Astrocyte of the cerebellum (primary cell): ENCODE data around the gene SPNS3.

Experiments used
- DNase-seq: peaks from one replicate; pipeline ENCODE4 v3.0.0-alpha.2; 2011; ENCODE audit warnings: low read depth
- H3K4me3 ChIP-seq: 2 replicates; pipeline ENCODE4 v1.5.1; 2011; ENCODE audit warnings: mild to moderate bottlenecking, low read depth, low read length, moderate library complexity
- in situ Hi-C: cut with HindIII; loops from 2 replicates; pipeline ENCODE4 v1.10.0; 2017; ENCODE audit warnings: low sequenced_read_pairs
- TF ChIP-seq, protein P1 (sequence below): IDR thresholded peaks from 2 replicates; pipeline ENCODE4 v1.5.1; 2012; ENCODE audit warnings: low read length, low read depth, moderate library complexity, mild to moderate bottlenecking; ENCODE audit errors: missing control alignments

Gene SPNS3

GRCh38 chr17:4445731-4446130 lies 12.0 kb downstream of the SPNS3 start:
- no peak for DNase-seq
- no peak overlapping the region for H3K4me3 ChIP-seq
- TF ChIP-seq, protein P1, sequence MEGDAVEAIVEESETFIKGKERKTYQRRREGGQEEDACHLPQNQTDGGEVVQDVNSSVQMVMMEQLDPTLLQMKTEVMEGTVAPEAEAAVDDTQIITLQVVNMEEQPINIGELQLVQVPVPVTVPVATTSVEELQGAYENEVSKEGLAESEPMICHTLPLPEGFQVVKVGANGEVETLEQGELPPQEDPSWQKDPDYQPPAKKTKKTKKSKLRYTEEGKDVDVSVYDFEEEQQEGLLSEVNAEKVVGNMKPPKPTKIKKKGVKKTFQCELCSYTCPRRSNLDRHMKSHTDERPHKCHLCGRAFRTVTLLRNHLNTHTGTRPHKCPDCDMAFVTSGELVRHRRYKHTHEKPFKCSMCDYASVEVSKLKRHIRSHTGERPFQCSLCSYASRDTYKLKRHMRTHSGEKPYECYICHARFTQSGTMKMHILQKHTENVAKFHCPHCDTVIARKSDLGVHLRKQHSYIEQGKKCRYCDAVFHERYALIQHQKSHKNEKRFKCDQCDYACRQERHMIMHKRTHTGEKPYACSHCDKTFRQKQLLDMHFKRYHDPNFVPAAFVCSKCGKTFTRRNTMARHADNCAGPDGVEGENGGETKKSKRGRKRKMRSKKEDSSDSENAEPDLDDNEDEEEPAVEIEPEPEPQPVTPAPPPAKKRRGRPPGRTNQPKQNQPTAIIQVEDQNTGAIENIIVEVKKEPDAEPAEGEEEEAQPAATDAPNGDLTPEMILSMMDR, result no peak
- in situ Hi-C loops, result no loop called here

GRCh38 chr17:4446326-4447071 lies 12.8 kb downstream of the SPNS3 start:
- in situ Hi-C loops, result no loop called here
- DNase-seq, result no peak
- H3K4me3 ChIP-seq, result no peak overlapping the region
- TF ChIP-seq, protein P1, result no peak

GRCh38 chr17:4448197-4448980 lies 14.6 kb downstream of the SPNS3 start:
- TF ChIP-seq, protein P1, result no peak
- no peak overlapping the region for H3K4me3 ChIP-seq
- in situ Hi-C loops, result no loop called here
- no peak for DNase-seq

- H3K4me3 ChIP-seq, result no peak overlapping the region
- DNase-seq, result no peak
- TF ChIP-seq, protein P1, result no peak
- in situ Hi-C loops, result loop anchor here (5.0 kb wide), 1 partner anchor 43 kb away; no protein-coding TSS in a partner anchor
These were observed 16.0 kb downstream of the SPNS3 start for GRCh38 chr17:4449736-4450135.

DNA sequence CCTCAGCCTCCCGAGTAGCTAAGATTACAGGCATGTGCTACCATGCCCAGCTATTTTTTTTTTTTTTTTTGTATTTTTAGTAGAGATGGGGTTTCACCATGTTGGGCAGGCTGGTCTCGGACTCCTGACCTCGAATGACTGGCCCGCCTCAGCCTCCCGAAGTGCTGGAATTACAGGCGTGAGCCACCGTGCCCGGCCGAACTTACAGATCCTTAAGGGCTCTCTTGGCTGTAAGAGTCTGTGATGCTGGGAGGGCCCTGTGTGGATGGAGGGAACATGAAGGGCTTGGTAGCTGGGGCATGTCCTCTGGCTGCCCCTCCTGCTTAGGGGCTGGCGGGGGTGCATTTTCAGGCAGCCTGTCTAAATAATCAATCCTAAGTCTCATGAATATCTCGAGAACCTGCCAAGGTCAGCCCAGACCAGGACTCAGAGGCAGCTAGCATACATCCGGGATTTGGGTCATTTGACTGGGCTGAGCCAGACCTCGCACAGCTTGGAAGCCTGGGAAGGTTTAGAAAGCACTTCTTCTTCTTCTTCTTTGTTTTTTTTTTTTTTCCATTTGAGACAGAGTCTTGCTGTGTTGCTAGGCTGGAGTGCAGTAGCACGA lies 17.1 kb downstream of the SPNS3 start:
- TF ChIP-seq, protein P1, result no peak
- no peak for DNase-seq
- in situ Hi-C loops, result loop anchor here (5.0 kb wide), 1 partner anchor 41 kb away; no protein-coding TSS in a partner anchor

DNA sequence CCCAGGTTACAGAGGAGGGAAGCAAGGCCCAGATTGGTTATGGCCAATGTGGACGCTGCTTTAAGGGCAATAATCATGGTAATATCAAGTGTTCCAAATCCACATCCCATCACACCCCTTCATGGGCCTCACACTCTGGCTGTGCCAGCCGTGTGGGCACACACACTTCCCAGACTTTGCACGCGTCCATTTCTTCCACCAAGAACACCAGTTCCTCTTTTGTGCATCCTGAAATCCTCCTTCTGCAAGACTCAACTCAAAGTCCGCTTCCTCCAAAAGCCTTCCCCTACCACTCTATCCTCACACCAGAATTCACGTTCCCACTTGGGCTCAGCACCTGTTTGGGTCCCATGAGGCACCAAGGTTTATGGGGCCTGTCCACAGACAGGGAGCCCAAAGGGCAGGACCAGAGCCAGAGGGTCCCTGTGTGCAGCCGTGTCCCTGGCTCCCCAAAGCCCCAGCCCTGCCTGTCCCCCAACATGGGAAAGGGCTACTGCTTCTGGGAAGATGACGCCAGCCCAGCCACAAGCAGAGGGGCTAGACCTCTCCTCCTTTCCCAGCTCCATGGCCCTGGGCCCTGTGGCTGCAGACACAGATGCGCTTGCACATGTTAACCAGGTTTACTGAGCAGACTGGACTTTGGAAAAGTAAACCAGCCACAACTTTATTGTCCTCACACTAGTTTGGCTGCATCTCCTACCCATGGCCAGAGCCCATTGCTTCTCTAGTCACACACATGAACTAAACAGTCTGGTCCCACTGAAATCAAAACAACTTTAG lies 20.3 kb downstream of the SPNS3 start:
- in situ Hi-C loops, result loop anchor here (5.0 kb wide), 1 partner anchor 38 kb away; no protein-coding TSS in a partner anchor
- no peak overlapping the region for H3K4me3 ChIP-seq
- TF ChIP-seq, protein P1, result no peak
- no peak for DNase-seq

More for the DNA sequence above, 17.1 kb downstream of the SPNS3 start:
- no peak overlapping the region for H3K4me3 ChIP-seq
